ENCODE data around the gene LAMA3. TPM values are rescaled to one million over a fixed set of nuclear protein-coding genes. Genes with fewer than 3 reads are reported as not detected.

Gene LAMA3
- total and polyA plus RNA-seq, 10 of the 15 experiments (the other 5 are each of a cell fraction or from before 2014, with no cell fraction given): 0.37 to 6.5 (median 5.4) TPM

DNA sequence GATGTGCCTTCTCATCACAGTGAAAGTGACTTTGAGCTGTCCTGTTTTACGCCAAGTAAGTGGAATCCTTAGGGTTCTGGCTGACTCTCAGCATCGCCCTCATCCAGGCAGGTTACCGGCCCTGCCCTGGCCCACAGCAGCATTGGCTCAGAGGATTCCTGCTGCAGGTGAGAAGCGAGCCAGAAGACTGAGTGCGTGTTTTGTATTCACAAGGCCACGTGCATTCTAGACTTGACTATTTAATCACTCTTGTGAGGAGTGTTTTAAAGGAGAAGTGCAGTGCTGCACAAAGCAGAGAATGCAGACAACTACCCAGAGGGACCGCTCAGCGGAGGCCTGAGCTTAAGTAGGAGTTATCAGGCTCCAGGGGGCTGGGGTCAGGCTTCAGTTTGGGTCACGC lies 48.3 kb downstream of the LAMA3 start:
- H3K4me2 ChIP-seq (ENCODE audit: control insufficient read depth, insufficient read depth): no peak overlapping the region
- CTCF ChIA-PET: no interaction called here
- no peak overlapping the region for H2AFZ ChIP-seq (ENCODE audit: control insufficient read depth, low read depth, low read length)
- intact Hi-C loops (cut with micrococcal nuclease; ENCODE audit: unreplicated experiment) (no loop called here), in situ Hi-C loops (cut with MboI) (no loop called here)
- H3K27ac ChIP-seq (ENCODE audit: control insufficient read depth, insufficient read depth): no peak overlapping the region
- peaks cover 16% of the 10 kb centered on the region for H3K4me1 ChIP-seq (ENCODE audit: control insufficient read depth, insufficient read depth, low read length)
- no peaks in the 10 kb centered on the region for H3K79me2 ChIP-seq (ENCODE audit: control insufficient read depth, insufficient read depth, low read length)
- no peak overlapping the region for H3K4me3 ChIP-seq
- BruUV-seq (replicated peaks): no TSS peak
- H3K36me3 ChIP-seq (ENCODE audit: control insufficient read depth in 2 of 2, insufficient read depth in 2 of 2, low read length in 1 of 2): no peaks in the 10 kb centered on the region
- POLR2A ChIA-PET: no interaction called here
- FAIRE-seq: no peak
- peaks cover 1% of the 10 kb centered on the region; the same call in 2 of the 3 replicates for H3K9me3 ChIP-seq (replicated peaks; ENCODE audit: control insufficient read depth, insufficient read depth, low read length)
- WGBS (ENCODE audit: insufficient coverage, insufficient replicate concordance, low lambda C conversion rate, missing lambda C conversion rate): 52% methylated on average over 9 of the region's 9 CpGs
- H3K9ac ChIP-seq (ENCODE audit: control insufficient read depth, insufficient read depth, low read length): no peak overlapping the region
- RAD21 ChIA-PET (ENCODE audit: unreplicated experiment): no interaction called here
- SMC1A ChIA-PET (ENCODE audit: uncharacterized antibody, unreplicated experiment): no interaction called here
- TF ChIP-seq HDAC6 (IDR thresholded peaks at IDR 0.05; ENCODE audit: unreplicated experiment) (no peak), RBBP5 (conservative IDR thresholded peaks at IDR 0.05) (no peak), IKZF2 (IDR thresholded peaks at IDR 0.05) (no peak), SIN3A (IDR thresholded peaks at IDR 0.05; ENCODE audit: low read depth, low read length) (no peak), NFYA (IDR thresholded peaks at IDR 0.05; ENCODE audit: borderline replicate concordance, low read depth, low read length) (no peak), ZNF217 (IDR thresholded peaks at IDR 0.05) (no peak), PRDM15 (CRISPR knock-in tag; IDR thresholded peaks at IDR 0.05) (no peak), SUZ12 (IDR thresholded peaks at IDR 0.05; ENCODE audit: unreplicated experiment) (no peak), CBFB (IDR thresholded peaks at IDR 0.05; ENCODE audit: low read depth) (no peak)
- no peak; the same call in 2 of the 3 replicates for ATAC-seq
- DNase-seq (ENCODE audit: low read depth, low spot score): no peak
- no peaks in the 10 kb centered on the region for H4K20me1 ChIP-seq (ENCODE audit: control insufficient read depth, insufficient read depth)
- no peaks in the 10 kb centered on the region; a peak in 1 of 4 replicates for H3K27me3 ChIP-seq (replicated peaks in 1 of 2; ENCODE audit: control insufficient read depth in 2 of 2, insufficient read depth in 2 of 2, low read length in 1 of 2)

Measured in GM12878 (cell line).